Nephron progenitor cell (in vitro differentiated cells): ENCODE results near the gene SMPD3.

Experiments
- DNase-seq: peaks from one replicate; pipeline ENCODE4 v3.0.0; 2021
- H3K27ac Mint-ChIP-seq: 2 replicates; pipeline ENCODE4 v1.8.0; 2021; ENCODE audit warnings: mild to moderate bottlenecking, moderate library complexity, mixed read lengths
- H3K27me3 Mint-ChIP-seq: 2 replicates; pipeline ENCODE4 v1.8.0; 2021; ENCODE audit warnings: mild to moderate bottlenecking, low read depth, mixed read lengths; ENCODE audit not compliant: poor library complexity
- H3K36me3 Mint-ChIP-seq: 2 replicates; pipeline ENCODE4 v1.8.0; 2021; ENCODE audit warnings: low read depth, mixed read lengths
- H3K4me1 Mint-ChIP-seq: 2 replicates; pipeline ENCODE4 v1.8.0; 2021; ENCODE audit warnings: mixed read lengths
- H3K4me3 Mint-ChIP-seq: 2 replicates; pipeline ENCODE4 v1.8.0; 2021; ENCODE audit warnings: mild to moderate bottlenecking, moderate library complexity, mixed read lengths
- H3K9me3 Mint-ChIP-seq: 2 replicates; pipeline ENCODE4 v1.8.0; 2021; ENCODE audit warnings: mild to moderate bottlenecking, moderate library complexity, mixed read lengths
- TF ChIP-seq, protein P1 (sequence below): fragments of 200-600 bp; sonication (generic); IDR thresholded peaks from 2 replicates; pipeline ENCODE4 v1.5.0; 2021; ENCODE audit warnings: antibody characterized with exemption

The SMPD3 gene

DNA sequence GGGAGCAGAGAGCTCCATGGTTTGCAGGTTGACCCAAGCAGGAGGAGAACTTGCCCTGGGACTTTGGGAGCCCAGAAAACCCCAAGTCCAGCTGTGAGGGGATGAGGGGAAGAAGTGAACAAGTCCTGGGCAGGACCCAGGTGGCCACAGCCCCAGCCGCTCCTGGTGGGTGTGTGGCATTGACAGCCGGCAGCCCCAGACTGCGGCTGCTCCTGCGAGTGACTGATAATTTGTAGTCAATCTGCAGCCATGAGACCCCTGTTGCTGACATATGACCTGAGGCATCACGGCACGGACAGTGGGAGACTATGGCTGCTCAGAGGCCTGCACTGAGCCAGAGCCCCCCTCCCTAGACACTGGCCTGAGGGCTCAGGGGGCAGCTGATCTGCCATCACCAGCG lies 71.1 kb downstream of the SMPD3 start:
- H3K27ac Mint-ChIP-seq, result no peak overlapping the region
- H3K36me3 Mint-ChIP-seq, result no peaks in the 10 kb centered on the region
- peaks cover 27% of the 10 kb centered on the region for H3K4me1 Mint-ChIP-seq
- H3K9me3 Mint-ChIP-seq, result no peaks in the 10 kb centered on the region
- no peak overlapping the region for H3K4me3 Mint-ChIP-seq
- TF ChIP-seq, protein P1, sequence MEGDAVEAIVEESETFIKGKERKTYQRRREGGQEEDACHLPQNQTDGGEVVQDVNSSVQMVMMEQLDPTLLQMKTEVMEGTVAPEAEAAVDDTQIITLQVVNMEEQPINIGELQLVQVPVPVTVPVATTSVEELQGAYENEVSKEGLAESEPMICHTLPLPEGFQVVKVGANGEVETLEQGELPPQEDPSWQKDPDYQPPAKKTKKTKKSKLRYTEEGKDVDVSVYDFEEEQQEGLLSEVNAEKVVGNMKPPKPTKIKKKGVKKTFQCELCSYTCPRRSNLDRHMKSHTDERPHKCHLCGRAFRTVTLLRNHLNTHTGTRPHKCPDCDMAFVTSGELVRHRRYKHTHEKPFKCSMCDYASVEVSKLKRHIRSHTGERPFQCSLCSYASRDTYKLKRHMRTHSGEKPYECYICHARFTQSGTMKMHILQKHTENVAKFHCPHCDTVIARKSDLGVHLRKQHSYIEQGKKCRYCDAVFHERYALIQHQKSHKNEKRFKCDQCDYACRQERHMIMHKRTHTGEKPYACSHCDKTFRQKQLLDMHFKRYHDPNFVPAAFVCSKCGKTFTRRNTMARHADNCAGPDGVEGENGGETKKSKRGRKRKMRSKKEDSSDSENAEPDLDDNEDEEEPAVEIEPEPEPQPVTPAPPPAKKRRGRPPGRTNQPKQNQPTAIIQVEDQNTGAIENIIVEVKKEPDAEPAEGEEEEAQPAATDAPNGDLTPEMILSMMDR, result no peak
- DNase-seq, result no peak
- no peaks in the 10 kb centered on the region for H3K27me3 Mint-ChIP-seq

DNA sequence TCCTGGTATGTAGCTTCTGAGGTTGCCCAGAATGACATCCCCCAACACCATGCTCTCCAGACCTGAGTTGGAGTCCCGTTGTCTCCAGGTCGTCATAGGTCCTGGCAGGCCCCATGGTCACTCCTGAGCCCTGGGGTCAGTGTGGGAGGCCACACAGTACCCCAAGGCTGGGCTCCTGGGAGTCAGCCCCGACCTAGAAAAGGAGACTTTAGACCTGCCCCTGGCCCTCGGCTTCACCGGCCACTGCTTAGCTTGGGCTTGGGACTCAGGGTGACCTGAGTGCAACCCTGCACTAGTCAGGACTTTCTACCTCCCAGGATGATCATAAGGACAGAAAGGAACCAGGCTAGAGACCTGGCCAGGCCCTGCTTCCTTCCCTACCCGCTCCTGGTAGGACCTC lies 71.7 kb downstream of the SMPD3 start:
- H3K4me3 Mint-ChIP-seq, result no peak overlapping the region
- no peaks in the 10 kb centered on the region for H3K36me3 Mint-ChIP-seq
- DNase-seq, result no peak
- no peaks in the 10 kb centered on the region for H3K9me3 Mint-ChIP-seq
- no peak overlapping the region for H3K27ac Mint-ChIP-seq
- TF ChIP-seq, protein P1, result no peak
- H3K4me1 Mint-ChIP-seq, result peaks cover 21% of the 10 kb centered on the region
- H3K27me3 Mint-ChIP-seq, result peaks cover 3% of the 10 kb centered on the region

DNA sequence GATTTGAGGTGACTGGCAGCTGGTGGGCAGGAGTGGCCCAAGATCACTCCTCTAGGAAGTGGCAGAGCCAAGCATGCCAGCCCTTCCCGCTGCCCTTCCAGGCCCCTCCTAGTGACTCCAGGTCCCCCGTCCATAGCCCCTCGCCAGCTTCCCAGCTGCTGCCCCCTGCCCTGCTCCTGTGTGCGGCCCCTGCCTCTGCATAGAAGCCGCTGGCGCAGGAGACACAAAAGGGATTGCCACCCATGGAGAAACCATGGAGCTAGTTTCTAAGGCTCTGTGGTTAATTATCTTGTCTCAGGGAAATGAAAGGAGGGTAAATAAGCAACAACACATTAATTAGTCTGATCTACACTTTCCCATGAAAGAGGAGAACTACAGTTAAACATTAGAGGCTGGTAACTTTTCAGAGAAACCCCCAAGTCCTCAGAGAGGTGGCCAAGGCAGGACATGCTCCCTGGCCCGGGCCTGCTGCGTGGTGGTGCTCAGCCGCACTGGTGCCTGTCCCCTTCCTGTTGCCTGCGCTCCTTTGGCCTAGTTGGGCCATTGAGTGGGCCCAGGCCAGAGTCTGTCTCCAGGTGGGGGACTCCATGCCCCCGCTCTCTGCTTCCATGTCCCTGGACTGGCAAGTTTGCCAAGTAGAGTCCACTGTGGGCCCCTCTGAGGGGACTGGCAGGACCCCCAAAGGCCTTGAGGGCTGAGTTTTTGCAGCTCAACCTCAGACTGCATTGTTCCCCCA lies 72.3 kb downstream of the SMPD3 start:
- H3K27me3 Mint-ChIP-seq, result peaks cover 3% of the 10 kb centered on the region
- no peaks in the 10 kb centered on the region for H3K36me3 Mint-ChIP-seq
- no peak overlapping the region for H3K4me3 Mint-ChIP-seq
- no peaks in the 10 kb centered on the region for H3K9me3 Mint-ChIP-seq
- H3K4me1 Mint-ChIP-seq, result peaks cover 21% of the 10 kb centered on the region
- TF ChIP-seq, protein P1, result no peak
- no peak for DNase-seq
- no peak overlapping the region for H3K27ac Mint-ChIP-seq

DNA sequence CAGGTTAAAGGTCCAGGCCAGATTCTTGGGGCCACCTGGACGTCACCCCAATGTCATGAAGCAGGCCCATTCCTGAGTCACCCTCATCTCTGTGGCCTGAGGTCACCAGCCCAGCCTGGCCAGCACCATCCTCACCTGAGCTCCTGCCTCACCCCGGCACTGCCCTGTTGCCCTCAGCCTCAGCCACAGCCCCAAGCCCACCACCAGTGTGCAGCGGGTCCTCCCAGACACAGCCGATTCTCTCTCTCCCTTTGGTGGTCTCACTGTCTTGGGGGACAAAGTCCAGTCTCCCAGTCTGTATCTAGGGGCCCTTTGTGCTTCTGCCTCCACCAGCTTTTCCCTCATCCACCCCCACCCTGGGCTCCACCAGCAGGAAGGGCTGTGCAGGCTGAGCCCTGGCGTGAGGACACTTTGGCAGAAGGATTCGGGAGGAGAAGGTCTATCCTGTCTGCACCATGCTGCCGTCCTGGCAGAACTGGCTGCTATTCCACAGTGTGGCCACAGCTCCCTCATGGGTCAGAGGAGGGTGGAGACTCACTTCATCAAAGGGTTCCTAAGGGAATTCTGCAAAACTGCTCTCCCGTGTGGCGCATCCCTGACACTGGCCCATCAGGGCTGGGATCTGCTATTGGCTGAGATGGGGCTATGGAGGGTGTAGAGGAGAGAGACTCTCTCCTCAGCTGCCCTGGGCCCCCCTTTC lies 73.2 kb downstream of the SMPD3 start:
- Mint-ChIP-seq H3K9me3 (no peaks in the 10 kb centered on the region), H3K4me3 (no peak overlapping the region), H3K4me1 (peaks cover 29% of the 10 kb centered on the region), H3K36me3 (no peaks in the 10 kb centered on the region), H3K27ac (no peak overlapping the region), H3K27me3 (peaks cover 10% of the 10 kb centered on the region)
- no peak for DNase-seq
- TF ChIP-seq, protein P1, result no peak

DNA sequence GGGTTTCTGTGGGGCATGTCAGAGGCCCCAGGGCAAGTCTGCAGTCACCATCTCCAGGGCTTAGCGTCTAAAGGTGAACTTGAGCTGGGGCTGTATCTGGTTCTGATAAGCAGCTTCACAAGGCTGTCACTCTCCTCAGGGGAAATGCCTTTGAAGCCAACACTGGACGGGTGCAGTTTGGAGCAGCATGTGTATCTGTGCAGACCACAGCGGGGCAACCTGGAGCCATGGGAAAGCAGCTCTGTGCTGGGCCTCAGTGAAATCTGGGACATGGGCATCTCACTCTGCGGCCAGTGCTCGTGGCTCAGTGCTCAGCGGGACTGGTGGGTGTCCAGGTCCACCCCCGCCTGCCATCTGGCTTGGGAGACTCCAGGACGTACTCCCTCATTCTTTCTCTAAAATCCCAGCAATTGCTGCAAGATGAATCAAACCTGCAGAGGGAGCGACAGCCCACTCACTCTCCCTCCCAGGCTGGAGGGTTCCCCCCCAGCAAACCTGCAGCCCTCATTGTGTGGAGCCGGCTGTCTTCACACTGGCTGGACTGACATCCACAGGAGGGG lies 74.0 kb downstream of the SMPD3 start:
- H3K27me3 Mint-ChIP-seq, result peaks cover 11% of the 10 kb centered on the region
- H3K4me1 Mint-ChIP-seq, result peaks cover 34% of the 10 kb centered on the region
- H3K36me3 Mint-ChIP-seq, result no peaks in the 10 kb centered on the region
- TF ChIP-seq, protein P1, result no peak
- DNase-seq, result no peak
- H3K4me3 Mint-ChIP-seq, result no peak overlapping the region
- H3K27ac Mint-ChIP-seq, result no peak overlapping the region
- H3K9me3 Mint-ChIP-seq, result no peaks in the 10 kb centered on the region
